ENCODE results near the gene SQOR. TPM values are rescaled to one million over a fixed set of nuclear protein-coding genes. Genes with fewer than 3 reads are reported as not detected.

SQOR gene
- total and polyA plus RNA-seq, 2 experiments from 2014 or later, result 0.73 to 0.95 TPM

- Histone ChIP-seq H3K9me3 (ENCODE audit: low read depth) (no peaks in the 10 kb centered on the region), H3K27me3 (no peaks in the 10 kb centered on the region), H3K27ac (no peak overlapping the region), H3K4me1 (ENCODE audit: low read depth) (peaks cover 8% of the 10 kb centered on the region), H3K36me3 (no peaks in the 10 kb centered on the region), H3K4me3 (no peak overlapping the region)
- TF ChIP-seq CTCF (IDR thresholded peaks at IDR 0.05; ENCODE audit: low read depth, low read length), result no peak
- DNase-seq (ENCODE audit: low read depth in 1 of 2, low spot score in 1 of 2), result no peak
Observed at GRCh38 chr15:45664451-45664850, 29.6 kb downstream of the SQOR start.

GRCh38 chr15:45665261-45665660, 30.4 kb downstream of the SQOR start:
- no peak for TF ChIP-seq CTCF (IDR thresholded peaks at IDR 0.05; ENCODE audit: low read depth, low read length)
- no peaks in the 10 kb centered on the region for H3K36me3 ChIP-seq
- no peaks in the 10 kb centered on the region for H3K27me3 ChIP-seq
- no peak overlapping the region for H3K27ac ChIP-seq
- no peak overlapping the region for H3K4me3 ChIP-seq
- H3K4me1 ChIP-seq (ENCODE audit: low read depth), result peaks cover 7% of the 10 kb centered on the region
- no peak for DNase-seq (ENCODE audit: low read depth in 1 of 2, low spot score in 1 of 2)
- no peaks in the 10 kb centered on the region for H3K9me3 ChIP-seq (ENCODE audit: low read depth)

- no peaks in the 10 kb centered on the region for H3K4me1 ChIP-seq (ENCODE audit: low read depth)
- H3K27me3 ChIP-seq, result no peaks in the 10 kb centered on the region
- no peak for DNase-seq (ENCODE audit: low read depth in 1 of 2, low spot score in 1 of 2)
- no peak overlapping the region for H3K27ac ChIP-seq
- no peaks in the 10 kb centered on the region for H3K36me3 ChIP-seq
- no peak for TF ChIP-seq CTCF (IDR thresholded peaks at IDR 0.05; ENCODE audit: low read depth, low read length)
- H3K9me3 ChIP-seq (ENCODE audit: low read depth), result no peaks in the 10 kb centered on the region
- H3K4me3 ChIP-seq, result no peak overlapping the region
Observed at GRCh38 chr15:45666119-45666875, 31.5 kb downstream of the SQOR start.

- no peak overlapping the region for H3K27ac ChIP-seq
- no peak for DNase-seq (ENCODE audit: low read depth in 1 of 2, low spot score in 1 of 2)
- no peak overlapping the region for H3K4me3 ChIP-seq
- TF ChIP-seq CTCF (IDR thresholded peaks at IDR 0.05; ENCODE audit: low read depth, low read length), result no peak
- no peaks in the 10 kb centered on the region for H3K4me1 ChIP-seq (ENCODE audit: low read depth)
- H3K27me3 ChIP-seq, result no peaks in the 10 kb centered on the region
- H3K36me3 ChIP-seq, result no peaks in the 10 kb centered on the region
- H3K9me3 ChIP-seq (ENCODE audit: low read depth), result no peaks in the 10 kb centered on the region
Observed at GRCh38 chr15:45667002-45667401, 32.2 kb downstream of the SQOR start.

GRCh38 chr15:45668386-45668785, 33.6 kb downstream of the SQOR start:
- Histone ChIP-seq H3K27ac (no peak overlapping the region), H3K9me3 (ENCODE audit: low read depth) (no peaks in the 10 kb centered on the region), H3K4me1 (ENCODE audit: low read depth) (no peaks in the 10 kb centered on the region), H3K4me3 (no peak overlapping the region), H3K27me3 (no peaks in the 10 kb centered on the region), H3K36me3 (no peaks in the 10 kb centered on the region)
- no peak for DNase-seq (ENCODE audit: low read depth in 1 of 2, low spot score in 1 of 2)
- no peak for TF ChIP-seq CTCF (IDR thresholded peaks at IDR 0.05; ENCODE audit: low read depth, low read length)
